ENCODE data around the gene PRR18. TPM values are rescaled to one million over a fixed set of nuclear protein-coding genes. Genes with fewer than 3 reads are reported as not detected.

The PRR18 gene
- total RNA-seq, 1 donor from 2014 or later: 0.14 TPM

- no peak overlapping the region for H3K4me3 Mint-ChIP-seq (ENCODE audit: unreplicated experiment)
- no peaks in the 10 kb centered on the region for H3K36me3 ChIP-seq (ENCODE audit: insufficient read depth, low read length)
- H3K9ac ChIP-seq (ENCODE audit: low read length): no peak overlapping the region
- H3K79me2 ChIP-seq (ENCODE audit: insufficient read depth, low read length): no peaks in the 10 kb centered on the region
- no peaks in the 10 kb centered on the region for H3K4me1 Mint-ChIP-seq (ENCODE audit: low read depth, unreplicated experiment)
- no peaks in the 10 kb centered on the region for H4K20me1 ChIP-seq (ENCODE audit: insufficient read depth, low read length)
- FAIRE-seq: no peak
- H3K36me3 Mint-ChIP-seq (ENCODE audit: low read depth, unreplicated experiment): no peaks in the 10 kb centered on the region
- H3K4me1 ChIP-seq (ENCODE audit: insufficient read depth, low read length): peaks cover 7% of the 10 kb centered on the region
- H3K4me3 ChIP-seq (ENCODE audit: insufficient read depth, low read depth, low read length): no peak overlapping the region
- no peaks in the 10 kb centered on the region for H3K9me3 ChIP-seq (ENCODE audit: insufficient read depth, low read depth, low read length)
- no peak for TF ChIP-seq CTCF (IDR thresholded peaks at IDR 0.05; ENCODE audit: insufficient read depth, low read depth, low read length)
- TF ChIP-seq EZH2 (IDR thresholded peaks at IDR 0.05; ENCODE audit: insufficient read depth, low read length): no peak
- peaks cover 39% of the 10 kb centered on the region for H3K27me3 Mint-ChIP-seq (ENCODE audit: low read depth, unreplicated experiment)
- no peak overlapping the region for H3K27ac ChIP-seq (ENCODE audit: low read depth, low read length)
- no peak overlapping the region for H3K27ac Mint-ChIP-seq (ENCODE audit: unreplicated experiment)
- H2AFZ ChIP-seq (ENCODE audit: low read depth, low read length): no peak overlapping the region
- no peaks in the 10 kb centered on the region for H3K9me3 Mint-ChIP-seq (ENCODE audit: unreplicated experiment)
- H3K27me3 ChIP-seq (ENCODE audit: insufficient read depth, low read length): peaks cover 38% of the 10 kb centered on the region
- no peak for DNase-seq (ENCODE audit: low read depth)
- H3K4me2 ChIP-seq (ENCODE audit: low read length): no peak overlapping the region
Observed at GRCh38 chr6:166309977-166310376, 1.8 kb upstream of the PRR18 start.

GRCh38 chr6:166308769-166309589, 787 bp upstream of the PRR18 start:
- Mint-ChIP-seq H3K27me3 (ENCODE audit: low read depth, unreplicated experiment) (peaks cover 40% of the 10 kb centered on the region), H3K27ac (ENCODE audit: unreplicated experiment) (no peak overlapping the region), H3K9me3 (ENCODE audit: unreplicated experiment) (no peaks in the 10 kb centered on the region), H3K36me3 (ENCODE audit: low read depth, unreplicated experiment) (no peaks in the 10 kb centered on the region), H3K4me3 (ENCODE audit: unreplicated experiment) (no peak overlapping the region), H3K4me1 (ENCODE audit: low read depth, unreplicated experiment) (no peaks in the 10 kb centered on the region)
- Histone ChIP-seq H3K4me1 (ENCODE audit: insufficient read depth, low read length) (peaks cover 7% of the 10 kb centered on the region), H3K27ac (ENCODE audit: low read depth, low read length) (no peak overlapping the region), H3K36me3 (ENCODE audit: insufficient read depth, low read length) (no peaks in the 10 kb centered on the region), H3K79me2 (ENCODE audit: insufficient read depth, low read length) (no peaks in the 10 kb centered on the region), H4K20me1 (ENCODE audit: insufficient read depth, low read length) (no peaks in the 10 kb centered on the region), H3K4me3 (ENCODE audit: insufficient read depth, low read depth, low read length) (no peak overlapping the region), H3K4me2 (ENCODE audit: low read length) (peak overlapping the region; percentile 78), H3K27me3 (ENCODE audit: insufficient read depth, low read length) (peaks cover 38% of the 10 kb centered on the region), H3K9ac (ENCODE audit: low read length) (no peak overlapping the region), H3K9me3 (ENCODE audit: insufficient read depth, low read depth, low read length) (no peaks in the 10 kb centered on the region), H2AFZ (ENCODE audit: low read depth, low read length) (peak overlapping the region; percentile 47)
- no peak for DNase-seq (ENCODE audit: low read depth)
- TF ChIP-seq CTCF (IDR thresholded peaks at IDR 0.05; ENCODE audit: insufficient read depth, low read depth, low read length) (no peak), EZH2 (IDR thresholded peaks at IDR 0.05; ENCODE audit: insufficient read depth, low read length) (no peak)
- no peak for FAIRE-seq

All from astrocyte (in vitro differentiated cells and primary cell).